H1 (cell line): ENCODE measurements around the gene RPA3. TPM values are rescaled to one million over a fixed set of nuclear protein-coding genes. Genes with fewer than 3 reads are reported as not detected.

Experiments
- CTCF ChIA-PET: fragments of 300-600 bp; sonication (Branson Sonifier 250); formaldehyde crosslinking; loops from one replicate; lab custom pipeline; 2021; ENCODE audit not compliant: partially characterized antibody; lab: Charles Lee
- POLR2A ChIA-PET: fragments of 300-600 bp; sonication (Branson Sonifier 250); formaldehyde crosslinking; loops from one replicate; lab custom pipeline; 2021; ENCODE audit warnings: inconsistent platforms; ENCODE audit not compliant: partially characterized antibody; lab: Charles Lee
- DNase-seq, 2 experiments: peaks; one replicate each; pipeline versions ENCODE4 v3.0.0 to v3.0.0-alpha.2; 2010 to 2022; ENCODE audit warnings: low spot score in 2 of 2, low read depth in 1 of 2, mixed read lengths in 1 of 2
- FAIRE-seq: peaks from 2 replicates; lab custom pipeline; 2011; peaks lifted over from hg19 to GRCh38; lab: Jason Lieb, UNC
- H2AFZ ChIP-seq: 2 replicates; pipeline ENCODE4 v1.8.1; 2012; ENCODE audit warnings: low read length, inconsistent platforms
- H2AK5ac ChIP-seq: 2 replicates; pipeline ENCODE4 v1.6.1; 2013; ENCODE audit warnings: low read depth, low read length
- H2BK120ac ChIP-seq: replicated peaks from 2 replicates; pipeline ENCODE3; 2013; ENCODE audit warnings: low read depth, low read length, inconsistent platforms
- H2BK12ac ChIP-seq: 2 replicates; pipeline ENCODE4 v1.6.1; 2013; ENCODE audit warnings: low read depth, low read length
- H2BK15ac ChIP-seq: 2 replicates; pipeline ENCODE4 v1.6.1; 2013; ENCODE audit warnings: low read length
- H2BK20ac ChIP-seq: 2 replicates; pipeline ENCODE4 v1.6.1; 2013; ENCODE audit warnings: low read length
- H2BK5ac ChIP-seq: 2 replicates; pipeline ENCODE4 v1.6.1; 2013; ENCODE audit warnings: low read depth, low read length
- H3K14ac ChIP-seq: 2 replicates; pipeline ENCODE4 v1.6.1; 2013; ENCODE audit warnings: inconsistent platforms; ENCODE audit not compliant: insufficient read length
- H3K18ac ChIP-seq: 2 replicates; pipeline ENCODE4 v1.6.1; 2013; ENCODE audit warnings: low read length; ENCODE audit errors: extremely low read depth
- H3K23ac ChIP-seq: 2 replicates; pipeline ENCODE4 v1.6.1; 2013; ENCODE audit warnings: inconsistent platforms; ENCODE audit not compliant: insufficient read length
- H3K23me2 ChIP-seq: 2 replicates; pipeline ENCODE4 v1.6.1; 2013; ENCODE audit warnings: low read depth, low read length
- H3K27ac ChIP-seq: 2 replicates; pipeline ENCODE4 v1.6.1; 2011; ENCODE audit warnings: low read depth, low read length, inconsistent platforms
- H3K27me3 ChIP-seq, 4 experiments: replicated peaks in 1 of 4; 1 replicate in 1 of 4; 2 replicates in 3 of 4; pipeline versions ENCODE4 v1.6.1 to v1.8.1; 2011 to 2013; ENCODE audit warnings: low read length in 3 of 4, mild to moderate bottlenecking in 3 of 4, inconsistent platforms in 2 of 4, mixed read lengths in 2 of 4, moderate library complexity in 1 of 4; ENCODE audit not compliant: control insufficient read depth in 3 of 4, insufficient read depth in 3 of 4; ENCODE audit errors: extremely low read depth in 1 of 4
- H3K36me3 ChIP-seq, 4 experiments: 2 replicates each; pipeline versions ENCODE4 v1.6.1 to v1.8.1; 2011 to 2013; ENCODE audit warnings: mild to moderate bottlenecking in 4 of 4, low read length in 3 of 4, moderate library complexity in 2 of 4, control low read depth in 1 of 4, inconsistent platforms in 1 of 4; ENCODE audit not compliant: insufficient read depth in 4 of 4, control insufficient read depth in 2 of 4
- H3K4ac ChIP-seq: replicated peaks from 2 replicates; pipeline ENCODE3; 2013; ENCODE audit warnings: low read length, low read depth, mixed read lengths, inconsistent platforms; ENCODE audit not compliant: insufficient read length
- H3K4me1 ChIP-seq, 4 experiments: replicated peaks in 1 of 4; 1 replicate in 1 of 4; 2 replicates in 3 of 4; pipeline versions ENCODE4 v1.6.1 to v1.8.1; 2011 to 2013; ENCODE audit warnings: low read length in 3 of 4, inconsistent platforms in 2 of 4, mixed read lengths in 1 of 4; ENCODE audit not compliant: insufficient read depth in 4 of 4, control insufficient read depth in 3 of 4
- H3K4me2 ChIP-seq, 2 experiments: 2 replicates each; pipeline versions ENCODE4 v1.6.1 to v1.8.1; 2011 to 2013; ENCODE audit warnings: low read depth in 2 of 2, low read length in 2 of 2, control low read depth in 1 of 2, inconsistent platforms in 1 of 2, mild to moderate bottlenecking in 1 of 2; ENCODE audit not compliant: insufficient read depth in 1 of 2
- H3K4me3 ChIP-seq, 4 experiments: fragments of 200-600, 300-600 bp in 1 of 4; sonication (generic), shearing (Covaris generic), sonication (Bioruptor Twin) in 1 of 4; 2 replicates each; pipeline versions ENCODE4 v1.5.1 to v1.8.1; 2011 to 2016; ENCODE audit warnings: low read length in 4 of 4, low read depth in 3 of 4, control low read depth in 2 of 4, inconsistent platforms in 2 of 4, mild to moderate bottlenecking in 2 of 4, mixed read lengths in 1 of 4, moderate library complexity in 1 of 4; ENCODE audit not compliant: insufficient read depth in 2 of 4; ENCODE audit errors: extremely low read depth in 1 of 4
- H3K56ac ChIP-seq: replicated peaks from 2 replicates; pipeline ENCODE3; 2013; ENCODE audit warnings: low read depth, mild to moderate bottlenecking, mixed read lengths, low read length, inconsistent platforms; ENCODE audit not compliant: insufficient read length
- H3K79me1 ChIP-seq: 2 replicates; pipeline ENCODE4 v1.6.1; 2013; ENCODE audit warnings: low read depth, low read length, control low read depth
- H3K79me2 ChIP-seq, 2 experiments: 2 replicates each; pipeline versions ENCODE4 v1.6.1 to v1.8.1; 2012 to 2013; ENCODE audit warnings: low read length in 2 of 2, mild to moderate bottlenecking in 2 of 2, inconsistent platforms in 1 of 2; ENCODE audit not compliant: insufficient read depth in 2 of 2, control insufficient read depth in 1 of 2
- H3K9ac ChIP-seq, 4 experiments: replicated peaks in 1 of 4; 1 replicate in 1 of 4; 2 replicates in 3 of 4; pipeline versions ENCODE4 v1.6.1 to v1.8.1; 2011 to 2013; ENCODE audit warnings: low read depth in 3 of 4, low read length in 3 of 4, control low read depth in 2 of 4, mild to moderate bottlenecking in 2 of 4, moderate library complexity in 2 of 4, inconsistent platforms in 1 of 4; ENCODE audit errors: extremely low read depth in 1 of 4
- H3K9me3 ChIP-seq, 2 experiments: 2 replicates each; pipeline versions ENCODE4 v1.6.1 to v1.8.1; 2012 to 2013; ENCODE audit warnings: mild to moderate bottlenecking in 2 of 2, moderate library complexity in 2 of 2, control low read depth in 1 of 2, inconsistent platforms in 1 of 2, low read depth in 1 of 2, low read length in 1 of 2, mixed read lengths in 1 of 2; ENCODE audit not compliant: insufficient read depth in 2 of 2
- H4K20me1 ChIP-seq, 2 experiments: replicated peaks in 1 of 2; 2 replicates each; pipeline versions ENCODE3 to v1.8.1; 2011 to 2013; ENCODE audit warnings: inconsistent platforms in 2 of 2, low read length in 2 of 2, mild to moderate bottlenecking in 1 of 2; ENCODE audit not compliant: insufficient read depth in 2 of 2, control insufficient read depth in 1 of 2
- H4K5ac ChIP-seq: 2 replicates; pipeline ENCODE4 v1.6.1; 2013; ENCODE audit warnings: low read length, low read depth, mixed read lengths, inconsistent platforms; ENCODE audit not compliant: insufficient read length
- H4K8ac ChIP-seq: 2 replicates; pipeline ENCODE4 v1.8.0; 2013; ENCODE audit warnings: mild to moderate bottlenecking, moderate library complexity, low read length, inconsistent platforms; ENCODE audit not compliant: insufficient read depth; ENCODE audit errors: extremely low read depth
- H4K91ac ChIP-seq: replicated peaks from 2 replicates; pipeline ENCODE3; 2013; ENCODE audit warnings: low read length, mixed read lengths, inconsistent platforms; ENCODE audit not compliant: insufficient read length
- SAP30 ChIP-seq: fragments of 300-600 bp; sonication (generic); IDR thresholded peaks from 2 replicates; pipeline ENCODE4 v1.7.1; 2012; ENCODE audit warnings: low read length, moderate library complexity, mild to moderate bottlenecking, inconsistent platforms; ENCODE audit not compliant: insufficient read depth, insufficient replicate concordance
- SIRT6 ChIP-seq: IDR thresholded peaks from one replicate; pipeline ENCODE4 v1.7.1; 2012; ENCODE audit warnings: low read length, inconsistent platforms
- WGBS, 2 experiments: shearing (Covaris generic) in 1 of 2; methylation state at CpG; one replicate each; pipeline versions ENCODE4 v1.1.6 to v1.1.7; 2013 to 2015; ENCODE audit warnings: low lambda C conversion rate in 2 of 2, mixed read lengths in 2 of 2, inconsistent platforms in 1 of 2, low coverage in 1 of 2, missing lambda C conversion rate in 1 of 2; ENCODE audit not compliant: insufficient replicate concordance in 2 of 2, insufficient coverage in 1 of 2, insufficient read length in 1 of 2; ENCODE audit errors: extremely low coverage in 1 of 2, missing lambda C conversion rate in 1 of 2; 5-methylcytosine and 5-hydroxymethylcytosine counted together
- polyA plus RNA-seq, 7 experiments: library from polyadenylated mRNA; depleted of rRNA in 3 of 7; stranded (reverse) in 5 of 7; unstranded in 2 of 7; fragments of >200 nt in 5 of 7; fragments of 200-250 nt in 2 of 7; gene quantifications; 1 replicate in 5 of 7; 2 replicates in 1 of 7; 4 replicates in 1 of 7; pipeline versions ENCODE4 v1.2.1 to v1.2.3, GENCODE V29; 2011 to 2013; ENCODE audit warnings: missing spikeins in 2 of 7, mixed read lengths in 2 of 7
- total RNA-seq: library from RNA; stranded (reverse); fragmentation: NEBNext Ultra II Directional; extraction: Animal tissue kit (Norgen Biotek cat#: 25700); gene quantifications from 2 replicates; pipeline ENCODE4 v1.2.1, GENCODE V29; 2021

The RPA3 gene
- total and polyA plus RNA-seq, 2 of the 8 experiments (the other 6 are each of a cell fraction or from before 2014, with no cell fraction given) = 60.2 to 105 TPM

GRCh38 chr7:7617550-7617949 lies 100.9 kb downstream of the RPA3 start:
- FAIRE-seq (no peak), DNase-seq (no peak)
- Histone ChIP-seq H3K4me2 (no peak overlapping the region), H3K36me3 (no peaks in the 10 kb centered on the region), H3K4me3 (no peak overlapping the region), H3K9me3 (no peaks in the 10 kb centered on the region), H2BK15ac (no peak overlapping the region), H2BK5ac (no peak overlapping the region), H4K5ac (no peak overlapping the region), H3K23me2 (no peaks in the 10 kb centered on the region), H2BK12ac (no peak overlapping the region), H3K4ac (no peak overlapping the region), H2BK120ac (no peak overlapping the region), H4K8ac (no peak overlapping the region), H3K56ac (no peak overlapping the region), H3K9ac (no peak overlapping the region), H3K4me1 (no peaks in the 10 kb centered on the region), H4K20me1 (no peaks in the 10 kb centered on the region), H3K18ac (no peak overlapping the region), H2BK20ac (no peak overlapping the region), H2AFZ (no peak overlapping the region), H3K27me3 (no peaks in the 10 kb centered on the region), H2AK5ac (no peak overlapping the region), H3K23ac (no peak overlapping the region), H4K91ac (no peak overlapping the region), H3K14ac (no peak overlapping the region), H3K27ac (no peak overlapping the region), H3K79me2 (no peaks in the 10 kb centered on the region), H3K79me1 (no peaks in the 10 kb centered on the region)
- ChIA-PET CTCF (no interaction called here), POLR2A (no interaction called here)
- TF ChIP-seq SAP30 (no peak), SIRT6 (no peak)
- 91% methylated on average over 3 of the region's 3 CpGs; no CpG with 5 or more reads in 1 of the 2 experiments for WGBS, 2 experiments
